Measurements from ENCODE around the gene CSF1R.

CSF1R gene

GRCh38 chr5:150073677-150074076 is 12.7 kb downstream of the CSF1R start:
- in situ Hi-C loops (cut with HindIII; ENCODE audit: low sequenced_read_pairs), result no loop called here

DNA sequence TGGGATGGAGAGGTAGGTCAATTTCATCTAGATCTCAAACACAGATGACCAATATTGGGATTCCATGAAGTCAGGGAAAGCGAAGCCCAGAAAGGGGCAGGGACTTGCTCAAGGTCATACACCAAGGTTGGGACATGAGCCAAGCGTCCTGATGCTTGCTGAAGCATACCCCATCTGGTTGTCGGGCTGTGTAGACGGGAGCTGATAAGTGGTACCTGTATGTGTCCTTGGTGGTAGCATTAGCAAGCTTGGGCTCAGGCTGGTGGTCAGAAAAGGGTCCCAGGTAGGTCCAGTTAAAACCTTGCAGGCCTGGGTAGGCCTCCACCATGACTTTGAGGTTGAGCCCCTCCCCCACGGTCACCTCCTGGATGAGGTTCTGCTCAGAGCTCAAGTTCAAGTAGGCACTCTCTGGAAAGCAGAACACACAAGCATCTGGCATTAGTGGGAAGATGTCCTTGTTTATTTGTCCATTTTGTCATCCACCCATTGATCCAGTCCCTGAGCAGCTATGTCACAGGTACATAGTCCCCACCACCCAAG is 13.2 kb downstream of the CSF1R start:
- in situ Hi-C loops (cut with HindIII; ENCODE audit: low sequenced_read_pairs), result no loop called here

- in situ Hi-C loops (cut with HindIII; ENCODE audit: low sequenced_read_pairs), result no loop called here
These were observed 15.5 kb downstream of the CSF1R start for GRCh38 chr5:150070821-150071220.

- in situ Hi-C loops (cut with HindIII; ENCODE audit: low sequenced_read_pairs), result no loop called here
These were observed 16.4 kb downstream of the CSF1R start for GRCh38 chr5:150069672-150070627.

DNA sequence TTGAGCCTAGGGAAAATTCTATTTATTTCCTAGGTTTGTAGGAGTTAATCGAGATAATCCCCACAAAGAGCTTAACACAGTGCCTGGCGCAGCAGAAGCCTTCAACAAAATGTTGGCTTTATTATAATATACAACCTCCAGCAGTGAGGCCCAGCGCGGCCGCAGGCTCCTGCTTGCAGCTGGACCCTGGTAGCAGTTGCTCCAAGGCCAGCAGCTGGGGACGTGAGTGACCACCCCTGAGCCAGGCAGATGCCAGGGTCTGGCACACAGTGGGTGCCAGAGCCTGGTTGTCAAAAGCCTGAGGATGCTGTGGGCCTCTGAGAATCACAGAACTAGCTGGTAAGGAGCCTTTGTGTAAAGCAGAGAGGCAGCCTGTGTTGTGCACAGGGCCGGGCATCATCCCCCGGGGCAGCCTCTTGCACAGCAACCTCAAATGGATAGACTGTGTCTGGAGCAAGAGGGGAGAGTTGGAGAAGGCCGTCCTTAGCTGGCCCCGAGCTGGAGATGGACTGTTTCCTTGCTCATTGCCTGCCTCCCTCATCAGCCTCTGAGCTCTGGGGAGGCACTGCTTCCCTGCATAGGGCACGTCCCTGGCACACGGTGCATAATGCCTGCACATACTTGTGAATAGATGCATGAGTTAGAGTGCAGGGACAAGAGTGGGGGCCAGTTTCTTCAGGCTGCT is 17.3 kb downstream of the CSF1R start:
- in situ Hi-C loops (cut with HindIII; ENCODE audit: low sequenced_read_pairs), result no loop called here

GRCh38 chr5:150068472-150068871 is 17.9 kb downstream of the CSF1R start:
- in situ Hi-C loops (cut with HindIII; ENCODE audit: low sequenced_read_pairs), result no loop called here

- in situ Hi-C loops (cut with HindIII; ENCODE audit: low sequenced_read_pairs), result no loop called here
These were observed 18.3 kb downstream of the CSF1R start for GRCh38 chr5:150068071-150068470.

- in situ Hi-C loops (cut with HindIII; ENCODE audit: low sequenced_read_pairs), result no loop called here
These were observed 18.9 kb downstream of the CSF1R start for GRCh38 chr5:150067405-150067960.

DNA sequence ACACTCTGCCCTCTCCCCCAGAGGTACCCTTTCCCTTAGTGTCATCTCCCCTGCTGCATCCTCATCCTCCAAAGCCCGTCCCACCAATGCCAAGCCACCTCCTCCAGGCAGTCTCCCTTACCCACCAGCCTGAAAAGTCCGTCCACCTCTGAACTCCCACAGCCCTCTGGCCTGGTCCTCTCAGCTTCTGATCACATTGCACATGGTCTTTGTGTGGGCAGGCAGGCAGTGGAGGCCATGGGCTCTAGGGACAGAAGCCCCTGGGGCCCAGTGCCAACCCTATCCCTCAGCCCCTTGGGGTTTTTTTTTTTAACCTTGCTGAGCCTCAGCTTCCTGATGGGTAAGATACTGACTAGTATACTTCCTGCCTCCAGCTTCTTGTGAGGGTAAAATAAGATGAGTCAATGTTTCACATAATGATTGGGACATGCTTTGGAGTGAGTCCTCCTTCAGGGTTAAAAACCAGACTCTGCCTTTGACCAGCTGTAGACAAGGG is 19.4 kb downstream of the CSF1R start:
- in situ Hi-C loops (cut with HindIII; ENCODE audit: low sequenced_read_pairs), result no loop called here

DNA sequence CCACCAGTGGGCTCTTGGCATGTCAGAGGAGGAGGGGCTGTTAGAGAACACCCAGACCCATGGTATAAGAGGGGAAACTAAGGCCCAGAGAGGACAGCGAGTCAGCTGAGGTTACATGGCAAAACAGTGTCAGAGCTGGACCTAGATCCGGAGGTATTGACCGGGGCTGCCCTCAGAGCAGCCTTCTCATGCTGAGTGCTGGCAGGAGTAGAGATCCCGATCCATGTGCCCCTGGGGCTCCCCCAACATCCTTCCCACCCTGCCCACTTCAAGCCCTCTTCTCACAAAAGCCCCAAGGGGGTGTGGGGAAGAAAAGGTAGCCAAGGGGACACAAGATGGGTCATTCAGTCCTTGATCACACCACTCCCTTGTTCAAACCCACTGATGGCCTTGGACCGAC is 19.9 kb downstream of the CSF1R start:
- in situ Hi-C loops (cut with HindIII; ENCODE audit: low sequenced_read_pairs), result no loop called here

DNA sequence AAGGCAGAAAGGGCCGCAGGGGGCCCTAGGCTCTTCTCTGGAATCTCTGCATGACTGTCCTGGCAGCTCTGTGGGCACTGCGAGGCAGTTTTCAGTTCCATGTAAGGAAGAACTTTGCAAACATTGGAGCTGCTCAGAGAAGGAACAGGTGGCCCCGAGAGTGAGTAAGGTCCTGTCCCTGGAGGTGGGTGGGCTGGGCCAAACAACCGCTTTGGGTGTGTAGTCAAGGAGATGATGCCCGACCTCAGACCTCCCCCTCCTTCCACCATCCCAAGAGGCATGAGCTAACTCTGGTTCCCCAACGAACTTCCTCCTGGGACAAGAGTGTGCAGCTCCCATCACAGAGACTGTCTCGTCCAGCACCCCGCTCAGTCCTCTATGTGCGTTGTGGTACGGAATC is 20.5 kb downstream of the CSF1R start:
- in situ Hi-C loops (cut with HindIII; ENCODE audit: low sequenced_read_pairs), result no loop called here

DNA sequence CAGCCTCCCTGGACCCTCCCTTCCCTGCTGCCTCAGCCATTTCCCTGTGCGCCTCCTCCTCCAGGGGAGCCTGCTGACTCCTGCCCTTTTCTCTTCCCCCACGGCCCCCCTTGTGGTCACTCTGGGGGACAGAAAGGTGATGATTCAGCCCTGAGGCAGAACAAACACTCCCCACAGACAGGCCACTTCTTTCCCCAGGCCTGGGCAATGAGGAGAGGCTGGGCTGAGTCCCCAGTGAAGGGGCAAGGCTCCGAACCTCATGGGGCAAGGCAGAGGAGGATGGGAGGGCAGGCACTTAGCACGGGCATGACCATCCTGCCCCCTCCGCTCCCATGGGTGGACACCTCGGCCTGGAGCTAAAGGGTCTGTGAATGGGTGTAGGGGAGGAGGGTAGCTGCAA is 21.0 kb downstream of the CSF1R start:
- in situ Hi-C loops (cut with HindIII; ENCODE audit: low sequenced_read_pairs), result no loop called here

GRCh38 chr5:150064681-150065220 is 21.6 kb downstream of the CSF1R start:
- in situ Hi-C loops (cut with HindIII; ENCODE audit: low sequenced_read_pairs), result loop anchor here (5.0 kb wide), 1 partner anchor 37 kb away; no protein-coding TSS in a partner anchor

- in situ Hi-C loops (cut with HindIII; ENCODE audit: low sequenced_read_pairs), result loop anchor here (5.0 kb wide), 1 partner anchor 36 kb away; no protein-coding TSS in a partner anchor
These were observed 22.7 kb downstream of the CSF1R start for GRCh38 chr5:150063638-150064037.

DNA sequence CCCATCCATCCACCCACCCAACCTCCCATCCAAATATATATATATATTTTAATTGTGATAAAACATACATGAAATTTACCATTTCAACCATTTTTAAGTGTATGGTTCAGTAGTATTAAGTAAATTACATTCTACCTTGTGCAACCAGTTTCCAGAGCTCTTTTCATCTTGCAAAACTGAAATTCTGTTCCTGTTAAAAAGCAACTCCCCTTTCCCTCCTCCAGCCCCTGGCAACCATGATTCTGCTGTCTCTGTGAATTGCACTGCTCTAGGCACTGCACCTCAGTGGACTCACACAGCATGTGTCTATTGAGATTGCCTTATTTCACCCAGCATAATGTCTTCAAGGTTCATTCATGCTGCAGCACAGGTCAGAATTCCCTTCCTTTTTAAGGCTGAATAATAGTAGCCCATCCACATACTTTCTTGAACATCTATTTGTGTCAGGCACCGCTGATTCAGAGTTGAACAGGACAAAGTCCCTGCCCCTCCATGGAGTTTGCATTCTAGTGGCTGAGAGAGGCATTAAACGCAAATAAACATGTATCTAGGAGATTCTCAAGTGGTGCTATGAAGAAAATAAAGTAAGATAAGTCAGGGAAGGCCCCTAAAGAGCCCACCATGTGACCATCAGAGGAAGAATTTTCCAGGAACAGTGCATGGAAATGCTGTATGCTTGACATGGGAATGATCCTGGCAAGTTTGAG is 24.0 kb downstream of the CSF1R start:
- in situ Hi-C loops (cut with HindIII; ENCODE audit: low sequenced_read_pairs), result loop anchor here (5.0 kb wide), 1 partner anchor 35 kb away; no protein-coding TSS in a partner anchor

DNA sequence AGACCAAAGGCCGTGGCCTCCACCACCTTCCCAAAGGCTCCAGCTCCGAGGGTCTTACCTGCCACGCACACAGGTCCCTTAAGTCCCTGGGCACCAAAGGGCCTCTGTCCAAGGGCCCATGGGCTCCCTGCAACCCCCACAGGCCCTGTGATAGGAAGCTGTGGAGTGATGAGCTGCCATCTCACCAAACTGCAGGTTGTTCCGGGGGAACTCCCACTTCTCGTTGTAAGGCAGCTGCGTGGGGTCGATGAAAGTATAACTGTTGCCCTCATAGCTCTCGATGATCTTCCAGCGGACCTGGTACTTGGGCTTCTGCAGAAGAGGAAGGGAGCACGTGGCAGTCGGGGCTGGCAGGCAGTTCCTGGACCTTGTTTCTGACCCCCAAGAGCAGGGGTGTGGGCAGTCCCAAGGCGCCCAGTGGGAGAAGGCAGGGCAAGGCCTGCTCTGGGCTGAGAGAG is 24.8 kb downstream of the CSF1R start:
- in situ Hi-C loops (cut with HindIII; ENCODE audit: low sequenced_read_pairs), result loop anchor here (5.0 kb wide), 1 partner anchor 34 kb away; no protein-coding TSS in a partner anchor

DNA sequence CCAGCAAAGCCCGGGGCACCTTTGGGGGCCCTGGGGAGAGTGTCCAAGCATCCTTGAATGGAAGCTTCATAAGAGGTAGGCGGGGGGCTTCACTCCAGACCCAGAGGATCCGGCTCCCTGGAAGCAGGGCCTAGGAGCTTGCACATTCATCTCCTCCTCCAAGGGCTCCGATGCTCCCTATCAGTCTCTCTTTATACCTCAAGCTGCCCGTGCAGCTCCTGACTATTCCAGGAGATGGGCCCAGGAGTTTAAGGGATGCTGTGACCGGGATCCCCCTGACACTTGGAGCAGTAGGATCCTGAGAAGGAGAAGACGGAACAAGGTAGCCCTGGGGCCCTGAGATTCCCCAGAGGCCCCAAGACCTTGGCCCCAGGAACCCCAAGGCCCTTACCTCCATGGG is 25.9 kb downstream of the CSF1R start:
- in situ Hi-C loops (cut with HindIII; ENCODE audit: low sequenced_read_pairs), result loop anchor here (5.0 kb wide), 1 partner anchor 33 kb away; no protein-coding TSS in a partner anchor

DNA sequence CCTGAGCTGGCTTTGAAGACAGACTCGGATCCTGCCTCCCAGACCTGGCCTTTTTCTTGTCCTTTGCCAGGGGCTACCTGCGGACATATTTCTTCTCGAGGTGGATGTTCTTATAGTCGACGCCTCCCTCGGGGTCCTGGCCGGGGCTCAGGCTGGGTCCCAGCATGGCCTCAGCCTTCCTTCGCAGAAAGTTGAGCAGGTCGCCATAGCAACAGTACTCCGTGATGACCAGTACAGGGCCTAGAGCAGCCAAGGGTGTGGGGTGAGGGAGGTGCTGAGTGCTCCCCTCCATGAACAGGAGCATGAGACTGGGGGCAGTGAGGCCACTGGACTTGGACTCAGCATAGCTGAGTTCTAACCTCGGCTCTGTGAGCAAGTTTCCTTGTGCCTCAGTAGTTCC is 26.7 kb downstream of the CSF1R start:
- in situ Hi-C loops (cut with HindIII; ENCODE audit: low sequenced_read_pairs), result loop anchor here (5.0 to 10.0 kb wide), 2 partner anchors 32 to 215 kb away; no protein-coding TSS in a partner anchor

- in situ Hi-C loops (cut with HindIII; ENCODE audit: low sequenced_read_pairs), result loop anchor here (10.0 kb wide), 1 partner anchor 216 kb away; no protein-coding TSS in a partner anchor
These were observed 27.8 kb downstream of the CSF1R start for GRCh38 chr5:150058480-150059126.

Data from DLD1 (cell line).